Measurements from ENCODE around the gene ABHD3. TPM values are rescaled to one million over a fixed set of nuclear protein-coding genes. Genes with fewer than 3 reads are reported as not detected.
"Not testable (repeated sequence)": the region's sequence is repeated elsewhere in the genome, so short reads cannot be mapped to it uniquely, and the experiment has no call there.

ABHD3 gene
- total RNA-seq, 2 donors from 2014 or later = 14.2 to 24.5 TPM

DNA sequence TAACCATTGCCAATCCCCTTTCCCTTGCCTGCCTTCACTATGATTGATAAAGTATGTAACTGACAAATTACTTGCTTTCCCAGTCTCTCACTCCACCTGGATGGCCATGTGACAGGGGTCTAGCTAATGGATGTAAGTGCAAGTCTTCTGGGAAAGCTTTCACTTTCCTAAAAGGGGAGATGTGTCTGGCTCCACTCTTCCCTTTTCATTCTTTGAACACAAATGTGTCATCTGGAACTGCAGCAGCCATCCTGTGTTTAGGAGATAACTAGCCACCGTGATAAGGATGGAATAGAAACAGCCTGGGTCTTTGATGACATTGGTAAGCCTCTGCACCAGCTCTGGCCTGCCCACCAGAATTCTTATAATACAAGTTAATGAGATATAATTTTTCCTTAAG, 54.3 kb downstream of the ABHD3 start:
- Histone ChIP-seq H3K27ac (ENCODE audit: low read depth, low read length) (no peak overlapping the region), H3K4me3 (ENCODE audit: low read length) (no peak overlapping the region), H3K9ac (ENCODE audit: extremely low read depth, low read length, poor library complexity, severe bottlenecking) (no peak overlapping the region), H3K9me3 (ENCODE audit: control insufficient read depth, low read length) (no peaks in the 10 kb centered on the region), H3K36me3 (ENCODE audit: control insufficient read depth, insufficient read depth, low read length) (peaks cover 16% of the 10 kb centered on the region), H3K27me3 (ENCODE audit: control insufficient read depth, insufficient read depth, low read length, poor library complexity, severe bottlenecking) (no peaks in the 10 kb centered on the region), H3K4me1 (ENCODE audit: control insufficient read depth, insufficient read depth, low read length) (no peaks in the 10 kb centered on the region)
- H3K9me3 Mint-ChIP-seq = peaks cover 3% of the 10 kb centered on the region
- peaks cover 22% of the 10 kb centered on the region for H3K36me3 Mint-ChIP-seq (ENCODE audit: low read depth)
- no peak for TF ChIP-seq CTCF (conservative IDR thresholded peaks at IDR 0.05)
- no peak for DNase-seq
- no peak overlapping the region for H3K27ac Mint-ChIP-seq
- no peaks in the 10 kb centered on the region for H3K4me1 Mint-ChIP-seq
- no peak overlapping the region for H3K4me3 Mint-ChIP-seq
- no peaks in the 10 kb centered on the region for H3K27me3 Mint-ChIP-seq (ENCODE audit: insufficient read depth)
- 87 to 89% methylated on average over 1 of the region's 1 CpG for WGBS, 2 experiments (ENCODE audit: insufficient coverage in 1 of 2, insufficient read length in 1 of 2)

- H3K36me3 ChIP-seq (ENCODE audit: control insufficient read depth, insufficient read depth, low read length) = peaks cover 14% of the 10 kb centered on the region
- H3K9ac ChIP-seq (ENCODE audit: extremely low read depth, low read length, poor library complexity, severe bottlenecking); H3K4me1 ChIP-seq (ENCODE audit: control insufficient read depth, insufficient read depth, low read length); H3K4me3 Mint-ChIP-seq; H3K4me1 Mint-ChIP-seq; H3K27ac ChIP-seq (ENCODE audit: low read depth, low read length); H3K9me3 ChIP-seq (ENCODE audit: control insufficient read depth, low read length); H3K9me3 Mint-ChIP-seq; H3K4me3 ChIP-seq (ENCODE audit: low read length); H3K27me3 ChIP-seq (ENCODE audit: control insufficient read depth, insufficient read depth, low read length, poor library complexity, severe bottlenecking); H3K27me3 Mint-ChIP-seq (ENCODE audit: insufficient read depth); H3K27ac Mint-ChIP-seq; DNase-seq: not testable (repeated sequence)
- 97 to 100% methylated on average over 1 to 5 of the region's 5 CpGs for WGBS, 2 experiments (ENCODE audit: insufficient coverage in 1 of 2, insufficient read length in 1 of 2)
- H3K36me3 Mint-ChIP-seq (ENCODE audit: low read depth) = peaks cover 13% of the 10 kb centered on the region
Measured at GRCh38 chr18:21640375-21640774, 64.2 kb downstream of the ABHD3 start.

DNA sequence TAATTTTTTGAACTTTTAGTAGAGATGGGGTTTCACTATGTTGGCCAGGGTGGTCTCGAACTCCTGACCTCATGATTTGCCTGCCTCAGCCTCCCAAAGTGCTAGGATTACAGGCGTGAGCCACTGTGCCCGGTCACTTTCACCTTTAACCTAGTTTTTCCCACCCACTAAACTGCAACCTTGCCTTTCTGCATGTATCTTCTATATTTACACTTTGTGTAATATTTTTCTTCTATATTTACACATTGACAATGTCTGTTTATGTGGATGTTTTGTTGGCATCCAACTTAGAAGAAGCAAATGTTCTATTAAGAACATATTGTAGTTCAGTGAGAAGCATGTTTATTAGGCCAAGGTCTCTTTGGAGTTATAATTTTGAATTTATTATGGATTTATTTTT, 65.8 kb downstream of the ABHD3 start:
- H3K27ac ChIP-seq (ENCODE audit: low read depth, low read length) = no peak overlapping the region
- DNase-seq = no peak
- no peaks in the 10 kb centered on the region for H3K27me3 Mint-ChIP-seq (ENCODE audit: insufficient read depth)

More for the DNA sequence above, 65.8 kb downstream of the ABHD3 start:
- no peak overlapping the region for H3K9ac ChIP-seq (ENCODE audit: extremely low read depth, low read length, poor library complexity, severe bottlenecking)
- peaks cover 20% of the 10 kb centered on the region for H3K36me3 Mint-ChIP-seq (ENCODE audit: low read depth)
- H3K27ac Mint-ChIP-seq = no peak overlapping the region
- H3K36me3 ChIP-seq (ENCODE audit: control insufficient read depth, insufficient read depth, low read length) = peaks cover 26% of the 10 kb centered on the region
- no peak overlapping the region for H3K4me3 ChIP-seq (ENCODE audit: low read length)
- no peaks in the 10 kb centered on the region for H3K27me3 ChIP-seq (ENCODE audit: control insufficient read depth, insufficient read depth, low read length, poor library complexity, severe bottlenecking)
- H3K4me1 Mint-ChIP-seq = no peaks in the 10 kb centered on the region
- WGBS, 2 experiments (ENCODE audit: insufficient coverage in 1 of 2, insufficient read length in 1 of 2) = 89 to 92% methylated on average over 2 to 3 of the region's 3 CpGs
- no peaks in the 10 kb centered on the region for H3K9me3 Mint-ChIP-seq
- H3K9me3 ChIP-seq (ENCODE audit: control insufficient read depth, low read length) = no peaks in the 10 kb centered on the region
- H3K4me3 Mint-ChIP-seq = no peak overlapping the region
- no peaks in the 10 kb centered on the region for H3K4me1 ChIP-seq (ENCODE audit: control insufficient read depth, insufficient read depth, low read length)
- no peak for TF ChIP-seq CTCF (conservative IDR thresholded peaks at IDR 0.05)

Data from endodermal cell (in vitro differentiated cells).